ENCODE results near the gene CADPS2.

Gene CADPS2

DNA sequence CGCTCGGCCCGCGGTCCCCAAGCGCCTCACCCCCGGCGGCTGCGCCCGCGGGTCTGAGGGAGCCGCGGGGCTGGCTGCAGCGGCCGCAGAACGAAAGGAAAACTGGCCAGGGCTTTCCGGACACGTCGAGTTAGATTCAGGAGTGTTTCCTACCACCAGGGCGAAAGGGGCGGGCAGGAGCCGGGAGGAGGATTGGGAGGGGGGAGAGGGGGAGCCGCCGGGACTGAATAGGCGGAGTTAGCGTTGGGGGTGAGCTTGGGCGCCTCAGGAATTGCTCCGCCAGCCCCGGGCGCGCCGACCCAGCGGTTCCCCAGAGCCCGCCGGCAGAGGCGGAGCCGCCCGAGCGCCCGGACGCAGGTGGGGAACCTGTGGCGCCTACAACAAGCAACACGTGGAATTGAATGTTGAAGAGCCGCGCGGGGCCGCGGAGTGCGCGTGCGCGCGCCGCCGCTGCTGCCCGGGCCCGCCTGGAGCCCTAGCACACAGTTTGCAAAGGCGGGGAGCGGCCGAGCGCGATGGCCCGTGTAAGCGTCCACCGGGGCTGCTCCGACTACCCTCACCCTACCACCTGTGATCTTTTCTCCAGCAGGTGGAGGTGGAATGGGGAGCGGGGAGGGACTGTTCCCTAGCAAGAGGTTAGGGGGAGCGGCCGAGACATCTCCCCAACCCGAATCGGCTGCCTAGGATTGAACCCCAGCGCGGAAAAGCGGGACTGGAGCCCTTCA lies at the start of gene CADPS2:
Gene CADPS2, minus strand, starts transcription at position 104 of the 725 bp plus-strand sequence. CDS start 123 bp downstream, outside the sequence.
- Histone ChIP-seq H3K9ac (ENCODE audit: low read depth, low read length) (peak within 1 kb of the TSS; percentile 55), H3K4me3 (ENCODE audit: low read depth, low read length) (peak within 1 kb of the TSS; percentile 87), H3K9me3 (ENCODE audit: control insufficient read depth, insufficient read depth, low read length) (no peaks in the 10 kb centered on the region), H3K27me3 (ENCODE audit: control insufficient read depth, insufficient read depth, low read length) (peaks cover 38% of the 10 kb centered on the region), H3K36me3 (ENCODE audit: control insufficient read depth, insufficient read depth, low read length) (no peaks in the 10 kb centered on the region), H3K4me1 (ENCODE audit: control insufficient read depth, insufficient read depth, low read length) (peaks cover 19% of the 10 kb centered on the region)

DNA sequence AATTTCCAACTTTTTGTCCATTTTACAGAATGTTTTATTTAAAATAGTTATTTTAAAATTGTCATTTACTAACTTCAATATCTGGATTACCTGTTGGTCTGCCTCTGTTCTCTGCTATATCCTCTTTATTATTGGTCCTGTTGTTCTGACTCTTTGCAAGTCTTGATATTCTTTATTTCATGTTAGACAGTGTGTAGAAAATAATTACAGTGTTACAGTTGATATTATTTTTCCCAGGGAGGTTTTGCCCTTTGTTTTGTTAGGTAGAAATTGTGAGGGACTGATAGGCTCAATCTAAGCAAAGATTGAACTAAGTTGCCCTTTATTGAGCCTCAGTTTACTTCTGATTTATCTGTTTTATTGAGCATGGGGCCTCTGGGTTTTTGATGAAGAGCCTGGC lies 49.4 kb upstream of the CADPS2 start:
- H3K9me3 ChIP-seq (ENCODE audit: control insufficient read depth, insufficient read depth, low read length) = no peaks in the 10 kb centered on the region
- no peak overlapping the region for H3K4me3 ChIP-seq (ENCODE audit: low read depth, low read length)
- H3K27me3 ChIP-seq (ENCODE audit: control insufficient read depth, insufficient read depth, low read length) = no peaks in the 10 kb centered on the region
- no peaks in the 10 kb centered on the region for H3K4me1 ChIP-seq (ENCODE audit: control insufficient read depth, insufficient read depth, low read length)
- H3K36me3 ChIP-seq (ENCODE audit: control insufficient read depth, insufficient read depth, low read length) = no peaks in the 10 kb centered on the region
- H3K9ac ChIP-seq (ENCODE audit: low read depth, low read length) = no peak overlapping the region

GRCh38 chr7:122919643-122920181 lies 33.5 kb upstream of the CADPS2 start:
- Histone ChIP-seq H3K27me3 (ENCODE audit: control insufficient read depth, insufficient read depth, low read length) (no peaks in the 10 kb centered on the region), H3K9ac (ENCODE audit: low read depth, low read length) (no peak overlapping the region), H3K4me1 (ENCODE audit: control insufficient read depth, insufficient read depth, low read length) (peaks cover 12% of the 10 kb centered on the region), H3K36me3 (ENCODE audit: control insufficient read depth, insufficient read depth, low read length) (no peaks in the 10 kb centered on the region), H3K4me3 (ENCODE audit: low read depth, low read length) (no peak overlapping the region), H3K9me3 (ENCODE audit: control insufficient read depth, insufficient read depth, low read length) (no peaks in the 10 kb centered on the region)

DNA sequence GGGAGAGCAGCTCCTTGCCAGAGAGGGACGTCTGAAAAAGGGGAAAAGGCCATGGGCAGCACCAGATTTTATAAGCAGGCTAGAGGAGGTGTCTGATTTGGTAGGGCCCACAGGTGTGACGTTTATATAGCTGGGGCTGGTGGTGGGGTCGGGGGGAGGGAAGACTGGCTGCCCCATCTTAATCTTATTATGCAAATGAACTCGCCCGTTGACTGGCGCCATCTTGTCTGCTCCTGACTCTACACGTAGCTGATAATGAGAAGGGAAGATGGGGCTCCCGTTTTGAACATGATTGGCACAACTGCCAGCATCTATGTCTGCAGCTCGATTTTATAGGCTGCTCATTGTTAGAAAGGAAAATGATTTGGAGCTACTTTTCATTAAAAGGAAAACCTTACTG lies 28.6 kb upstream of the CADPS2 start:
- H3K27me3 ChIP-seq (ENCODE audit: control insufficient read depth, insufficient read depth, low read length) = no peaks in the 10 kb centered on the region
- H3K9ac ChIP-seq (ENCODE audit: low read depth, low read length) = no peak overlapping the region
- H3K9me3 ChIP-seq (ENCODE audit: control insufficient read depth, insufficient read depth, low read length) = no peaks in the 10 kb centered on the region
- no peak overlapping the region for H3K4me3 ChIP-seq (ENCODE audit: low read depth, low read length)
- H3K36me3 ChIP-seq (ENCODE audit: control insufficient read depth, insufficient read depth, low read length) = no peaks in the 10 kb centered on the region
- peaks cover 10% of the 10 kb centered on the region for H3K4me1 ChIP-seq (ENCODE audit: control insufficient read depth, insufficient read depth, low read length)

DNA sequence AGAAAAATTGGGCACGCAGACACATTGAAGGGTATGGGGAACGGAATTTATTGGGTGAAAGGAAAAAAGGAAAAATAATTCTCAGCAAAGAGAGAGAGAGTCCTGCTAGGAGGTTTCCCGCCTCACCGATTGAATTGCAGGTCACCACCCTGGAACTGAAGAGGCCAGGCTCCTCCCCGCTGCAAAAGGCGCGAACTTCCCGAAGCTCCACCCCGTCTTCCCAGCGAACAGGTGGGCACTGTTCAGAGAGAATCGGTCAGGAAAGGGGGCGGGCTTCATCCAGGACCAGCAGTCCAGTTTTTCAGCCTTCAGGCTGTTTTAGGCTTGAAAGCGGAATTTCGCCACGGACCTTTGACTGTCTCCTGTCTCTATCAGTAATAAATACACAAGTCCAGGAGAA lies 27.3 kb upstream of the CADPS2 start:
- no peak overlapping the region for H3K9ac ChIP-seq (ENCODE audit: low read depth, low read length)
- H3K27me3 ChIP-seq (ENCODE audit: control insufficient read depth, insufficient read depth, low read length) = no peaks in the 10 kb centered on the region
- H3K4me1 ChIP-seq (ENCODE audit: control insufficient read depth, insufficient read depth, low read length) = no peaks in the 10 kb centered on the region

GRCh38 chr7:122902751-122903495 lies 16.7 kb upstream of the CADPS2 start:
- no peak overlapping the region for H3K9ac ChIP-seq (ENCODE audit: low read depth, low read length)
- H3K9me3 ChIP-seq (ENCODE audit: control insufficient read depth, insufficient read depth, low read length) = no peaks in the 10 kb centered on the region
- no peak overlapping the region for H3K4me3 ChIP-seq (ENCODE audit: low read depth, low read length)
- H3K36me3 ChIP-seq (ENCODE audit: control insufficient read depth, insufficient read depth, low read length) = no peaks in the 10 kb centered on the region
- no peaks in the 10 kb centered on the region for H3K27me3 ChIP-seq (ENCODE audit: control insufficient read depth, insufficient read depth, low read length)
- H3K4me1 ChIP-seq (ENCODE audit: control insufficient read depth, insufficient read depth, low read length) = peaks cover 7% of the 10 kb centered on the region

More for the DNA sequence above, 27.3 kb upstream of the CADPS2 start:
- Histone ChIP-seq H3K36me3 (ENCODE audit: control insufficient read depth, insufficient read depth, low read length) (no peaks in the 10 kb centered on the region), H3K4me3 (ENCODE audit: low read depth, low read length) (no peak overlapping the region), H3K9me3 (ENCODE audit: control insufficient read depth, insufficient read depth, low read length) (no peaks in the 10 kb centered on the region)

DNA sequence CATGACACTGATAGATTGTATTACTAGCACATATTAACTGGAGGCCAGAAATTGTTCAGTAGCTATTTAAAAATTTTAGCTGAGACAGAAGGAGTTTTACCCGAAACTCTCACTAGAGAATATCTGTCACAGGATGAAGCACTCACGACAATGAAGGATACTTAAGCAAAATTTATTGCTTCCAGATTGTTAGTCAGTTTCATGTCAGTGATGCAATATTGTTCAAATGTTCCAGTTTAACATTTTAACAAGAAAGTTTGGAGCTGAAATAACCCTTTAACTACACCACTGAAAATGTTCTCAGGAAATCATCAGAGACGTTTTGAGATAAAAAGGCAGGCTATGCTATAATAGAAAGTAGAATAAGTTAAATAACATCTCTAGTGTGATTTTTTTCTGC lies 15.0 kb upstream of the CADPS2 start:
- H3K4me3 ChIP-seq (ENCODE audit: low read depth, low read length) = no peak overlapping the region
- no peak overlapping the region for H3K9ac ChIP-seq (ENCODE audit: low read depth, low read length)

DNA sequence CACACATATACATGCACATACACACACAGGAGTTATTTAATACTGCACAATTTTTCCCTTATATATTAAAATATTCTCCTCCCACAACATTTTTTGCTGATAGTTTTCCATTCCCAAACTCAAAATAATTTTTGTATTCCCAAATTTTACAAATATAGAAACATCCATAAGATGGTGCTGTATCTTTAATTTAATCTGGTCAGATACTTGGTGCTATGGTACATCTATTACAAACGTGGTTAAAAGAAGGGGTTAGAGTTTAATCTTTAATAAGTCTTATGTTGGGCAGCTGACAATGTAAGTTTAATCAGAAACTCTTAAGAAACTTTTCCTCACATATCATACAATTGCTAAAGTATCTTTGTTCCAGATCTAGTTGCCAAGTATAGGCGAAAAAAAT lies 10.2 kb upstream of the CADPS2 start:
- no peaks in the 10 kb centered on the region for H3K4me1 ChIP-seq (ENCODE audit: control insufficient read depth, insufficient read depth, low read length)
- no peaks in the 10 kb centered on the region for H3K36me3 ChIP-seq (ENCODE audit: control insufficient read depth, insufficient read depth, low read length)
- no peaks in the 10 kb centered on the region for H3K27me3 ChIP-seq (ENCODE audit: control insufficient read depth, insufficient read depth, low read length)
- no peak overlapping the region for H3K4me3 ChIP-seq (ENCODE audit: low read depth, low read length)
- no peaks in the 10 kb centered on the region for H3K9me3 ChIP-seq (ENCODE audit: control insufficient read depth, insufficient read depth, low read length)
- H3K9ac ChIP-seq (ENCODE audit: low read depth, low read length) = no peak overlapping the region

More for the DNA sequence above, 15.0 kb upstream of the CADPS2 start:
- peaks cover 3% of the 10 kb centered on the region for H3K4me1 ChIP-seq (ENCODE audit: control insufficient read depth, insufficient read depth, low read length)
- no peaks in the 10 kb centered on the region for H3K36me3 ChIP-seq (ENCODE audit: control insufficient read depth, insufficient read depth, low read length)
- H3K27me3 ChIP-seq (ENCODE audit: control insufficient read depth, insufficient read depth, low read length) = no peaks in the 10 kb centered on the region
- H3K9me3 ChIP-seq (ENCODE audit: control insufficient read depth, insufficient read depth, low read length) = no peaks in the 10 kb centered on the region

DNA sequence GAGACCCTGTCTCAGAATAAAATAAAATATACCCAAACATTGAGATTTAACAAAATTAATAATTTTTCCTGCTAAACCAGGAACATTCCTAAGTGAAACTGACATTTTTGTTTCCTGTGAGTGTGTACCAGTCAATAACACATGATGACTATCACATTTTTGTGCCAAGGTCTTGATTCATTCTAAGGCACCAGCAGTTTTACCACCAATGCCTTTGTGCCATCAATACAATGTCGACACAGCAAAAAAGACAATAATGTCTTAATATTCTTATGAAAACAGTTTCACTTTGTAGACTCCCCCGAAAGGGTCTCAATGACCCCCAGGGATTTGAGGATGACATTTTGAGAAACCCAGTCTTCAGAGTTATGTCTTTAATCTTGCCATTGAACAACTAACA lies 7.2 kb upstream of the CADPS2 start:
- Histone ChIP-seq H3K4me1 (ENCODE audit: control insufficient read depth, insufficient read depth, low read length) (no peaks in the 10 kb centered on the region), H3K9ac (ENCODE audit: low read depth, low read length) (no peak overlapping the region), H3K27me3 (ENCODE audit: control insufficient read depth, insufficient read depth, low read length) (peaks cover 10% of the 10 kb centered on the region), H3K36me3 (ENCODE audit: control insufficient read depth, insufficient read depth, low read length) (no peaks in the 10 kb centered on the region), H3K4me3 (ENCODE audit: low read depth, low read length) (no peak overlapping the region), H3K9me3 (ENCODE audit: control insufficient read depth, insufficient read depth, low read length) (no peaks in the 10 kb centered on the region)

GRCh38 chr7:122889116-122889515 lies 2.9 kb upstream of the CADPS2 start:
- H3K4me3 ChIP-seq (ENCODE audit: low read depth, low read length) = no peak overlapping the region
- no peak overlapping the region for H3K9ac ChIP-seq (ENCODE audit: low read depth, low read length)
- H3K4me1 ChIP-seq (ENCODE audit: control insufficient read depth, insufficient read depth, low read length) = peaks cover 12% of the 10 kb centered on the region
- no peaks in the 10 kb centered on the region for H3K9me3 ChIP-seq (ENCODE audit: control insufficient read depth, insufficient read depth, low read length)
- H3K27me3 ChIP-seq (ENCODE audit: control insufficient read depth, insufficient read depth, low read length) = peaks cover 38% of the 10 kb centered on the region
- no peaks in the 10 kb centered on the region for H3K36me3 ChIP-seq (ENCODE audit: control insufficient read depth, insufficient read depth, low read length)

GRCh38 chr7:122887848-122888247 lies 1.6 kb upstream of the CADPS2 start:
- Histone ChIP-seq H3K9me3 (ENCODE audit: control insufficient read depth, insufficient read depth, low read length) (no peaks in the 10 kb centered on the region), H3K27me3 (ENCODE audit: control insufficient read depth, insufficient read depth, low read length) (peaks cover 38% of the 10 kb centered on the region), H3K36me3 (ENCODE audit: control insufficient read depth, insufficient read depth, low read length) (no peaks in the 10 kb centered on the region), H3K9ac (ENCODE audit: low read depth, low read length) (no peak overlapping the region), H3K4me3 (ENCODE audit: low read depth, low read length) (no peak overlapping the region), H3K4me1 (ENCODE audit: control insufficient read depth, insufficient read depth, low read length) (peaks cover 19% of the 10 kb centered on the region)

DNA sequence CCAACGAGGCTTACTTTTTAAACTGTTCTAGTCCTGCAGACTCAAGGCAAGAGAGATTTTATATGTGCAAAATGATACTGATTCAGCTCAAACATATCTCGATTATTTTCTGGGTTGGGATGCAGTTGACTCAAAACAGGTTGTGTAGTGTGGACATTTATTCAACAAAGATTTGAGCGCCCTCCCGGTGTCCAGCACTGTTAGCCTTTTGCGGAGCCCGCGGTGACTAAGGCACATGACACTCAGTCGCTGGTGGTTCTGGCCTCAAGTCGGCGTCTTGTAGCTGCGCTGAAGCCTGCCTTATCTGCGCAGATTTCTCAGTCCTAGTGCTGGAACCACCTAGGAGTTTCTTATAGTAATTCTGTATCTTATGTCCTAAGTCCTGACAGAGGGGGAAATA lies 938 bp upstream of the CADPS2 start:
- Histone ChIP-seq H3K9me3 (ENCODE audit: control insufficient read depth, insufficient read depth, low read length) (no peaks in the 10 kb centered on the region), H3K27me3 (ENCODE audit: control insufficient read depth, insufficient read depth, low read length) (peaks cover 38% of the 10 kb centered on the region), H3K36me3 (ENCODE audit: control insufficient read depth, insufficient read depth, low read length) (no peaks in the 10 kb centered on the region), H3K9ac (ENCODE audit: low read depth, low read length) (peak overlapping the region; percentile 26), H3K4me3 (ENCODE audit: low read depth, low read length) (peak overlapping the region; percentile 87), H3K4me1 (ENCODE audit: control insufficient read depth, insufficient read depth, low read length) (peaks cover 19% of the 10 kb centered on the region)
